H1 (cell line): ENCODE data around the gene CLNS1A. TPM values are rescaled to one million over a fixed set of nuclear protein-coding genes. Genes with fewer than 3 reads are reported as not detected.

Experiments
- CHD2 ChIP-seq: IDR thresholded peaks from 2 replicates; pipeline ENCODE4 v1.6.1; 2012; ENCODE audit warnings: low read length, improper control_type of control experiment
- HDAC2 ChIP-seq, 2 experiments: fragments of 300-600 bp in 1 of 2; sonication (generic) in 1 of 2; IDR thresholded peaks; 2 replicates each; pipeline ENCODE4 v1.6.1; 2011 to 2012; ENCODE audit warnings: low read depth in 2 of 2, low read length in 2 of 2, mild to moderate bottlenecking in 2 of 2, moderate library complexity in 2 of 2, borderline replicate concordance in 1 of 2, inconsistent platforms in 1 of 2
- KDM4A ChIP-seq: IDR thresholded peaks from one replicate; pipeline ENCODE4 v1.7.1; 2012; ENCODE audit warnings: low read depth, mild to moderate bottlenecking, moderate library complexity, low read length, inconsistent platforms; ENCODE audit not compliant: severe bottlenecking
- MAFK ChIP-seq: IDR thresholded peaks from 2 replicates; pipeline ENCODE4 v1.6.1; 2012; ENCODE audit warnings: low read depth, mild to moderate bottlenecking, improper control_type of control experiment, low read length
- POLR2A ChIP-seq, 2 experiments: IDR thresholded peaks; 1 replicate in 1 of 2; 2 replicates in 1 of 2; pipeline ENCODE4 v1.6.1; 2011; ENCODE audit warnings: low read depth in 2 of 2, low read length in 2 of 2, mild to moderate bottlenecking in 2 of 2; ENCODE audit errors: control extremely low read depth in 1 of 2
- TAF1 ChIP-seq: IDR thresholded peaks from 2 replicates; pipeline ENCODE4 v1.6.1; 2011; ENCODE audit warnings: mild to moderate bottlenecking, low read depth, low read length
- TCF12 ChIP-seq: IDR thresholded peaks from 2 replicates; pipeline ENCODE4 v1.6.1; 2011; ENCODE audit warnings: low read depth, mild to moderate bottlenecking, low read length
- TEAD4 ChIP-seq: IDR thresholded peaks from 2 replicates; pipeline ENCODE4 v1.6.1; 2012; ENCODE audit warnings: low read depth, low read length, inconsistent platforms, mixed read lengths
- polyA plus RNA-seq, 7 experiments: library from polyadenylated mRNA; depleted of rRNA in 3 of 7; stranded (reverse) in 5 of 7; unstranded in 2 of 7; fragments of >200 nt in 5 of 7; fragments of 200-250 nt in 2 of 7; gene quantifications; 1 replicate in 5 of 7; 2 replicates in 1 of 7; 4 replicates in 1 of 7; pipeline versions ENCODE4 v1.2.1 to v1.2.3, GENCODE V29; 2011 to 2013; ENCODE audit warnings: missing spikeins in 2 of 7, mixed read lengths in 2 of 7
- total RNA-seq: library from RNA; stranded (reverse); fragmentation: NEBNext Ultra II Directional; extraction: Animal tissue kit (Norgen Biotek cat#: 25700); gene quantifications from 2 replicates; pipeline ENCODE4 v1.2.1, GENCODE V29; 2021
- TF ChIP-seq, protein P1 (sequence below): fragments of 300-600 bp; sonication (generic); IDR thresholded peaks from 2 replicates; pipeline ENCODE4 v1.7.1; 2012; ENCODE audit warnings: low read length, moderate library complexity, mild to moderate bottlenecking, inconsistent platforms; ENCODE audit not compliant: insufficient replicate concordance
- TF ChIP-seq, protein P2 (sequence below): IDR thresholded peaks from 2 replicates; pipeline ENCODE4 v1.6.1; 2012; ENCODE audit warnings: inconsistent platforms

CLNS1A gene
- total and polyA plus RNA-seq, 2 of the 8 experiments (the other 6 are each of a cell fraction or from before 2014, with no cell fraction given), result 136 to 177 TPM

DNA sequence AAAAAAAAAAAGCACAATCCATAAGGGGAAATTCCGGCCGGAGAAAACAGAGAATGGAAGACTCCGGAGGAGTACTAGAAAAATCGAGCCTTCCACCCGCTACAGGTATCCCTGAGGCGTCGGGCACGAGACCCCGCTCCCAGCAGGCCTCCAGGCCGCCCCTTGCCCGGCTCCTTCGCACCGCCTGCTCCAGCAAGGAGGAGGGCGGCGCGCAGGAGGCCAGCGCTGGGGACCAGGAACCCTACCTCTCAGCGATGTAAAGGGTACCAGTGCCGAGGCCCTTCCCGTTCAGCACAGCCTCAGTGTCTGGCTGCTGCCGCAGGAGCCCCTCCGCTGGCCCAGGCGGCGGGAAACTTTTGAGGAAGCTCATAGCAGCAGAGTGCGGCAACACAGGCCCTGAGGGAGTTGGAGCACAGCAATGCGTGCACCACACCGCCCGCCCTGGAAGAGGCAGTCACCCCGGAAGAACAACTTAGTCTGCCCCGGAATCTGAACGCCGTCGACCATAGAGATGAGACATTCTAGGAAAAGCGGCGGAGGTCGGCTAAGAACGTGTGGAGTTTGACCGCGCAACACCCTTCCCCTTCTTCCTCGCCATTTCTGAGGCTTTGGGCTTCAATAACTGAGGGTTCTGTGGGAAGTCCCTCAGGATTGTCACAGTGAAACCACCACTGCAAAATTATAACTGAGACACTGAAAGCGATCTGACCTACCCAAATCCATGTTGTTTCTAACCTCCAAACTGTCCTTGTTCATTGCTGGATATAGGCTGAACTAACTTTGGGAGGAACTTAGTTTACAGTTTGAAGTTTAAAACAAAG, at the start of gene CLNS1A (continued):
- TF ChIP-seq, protein P1, sequence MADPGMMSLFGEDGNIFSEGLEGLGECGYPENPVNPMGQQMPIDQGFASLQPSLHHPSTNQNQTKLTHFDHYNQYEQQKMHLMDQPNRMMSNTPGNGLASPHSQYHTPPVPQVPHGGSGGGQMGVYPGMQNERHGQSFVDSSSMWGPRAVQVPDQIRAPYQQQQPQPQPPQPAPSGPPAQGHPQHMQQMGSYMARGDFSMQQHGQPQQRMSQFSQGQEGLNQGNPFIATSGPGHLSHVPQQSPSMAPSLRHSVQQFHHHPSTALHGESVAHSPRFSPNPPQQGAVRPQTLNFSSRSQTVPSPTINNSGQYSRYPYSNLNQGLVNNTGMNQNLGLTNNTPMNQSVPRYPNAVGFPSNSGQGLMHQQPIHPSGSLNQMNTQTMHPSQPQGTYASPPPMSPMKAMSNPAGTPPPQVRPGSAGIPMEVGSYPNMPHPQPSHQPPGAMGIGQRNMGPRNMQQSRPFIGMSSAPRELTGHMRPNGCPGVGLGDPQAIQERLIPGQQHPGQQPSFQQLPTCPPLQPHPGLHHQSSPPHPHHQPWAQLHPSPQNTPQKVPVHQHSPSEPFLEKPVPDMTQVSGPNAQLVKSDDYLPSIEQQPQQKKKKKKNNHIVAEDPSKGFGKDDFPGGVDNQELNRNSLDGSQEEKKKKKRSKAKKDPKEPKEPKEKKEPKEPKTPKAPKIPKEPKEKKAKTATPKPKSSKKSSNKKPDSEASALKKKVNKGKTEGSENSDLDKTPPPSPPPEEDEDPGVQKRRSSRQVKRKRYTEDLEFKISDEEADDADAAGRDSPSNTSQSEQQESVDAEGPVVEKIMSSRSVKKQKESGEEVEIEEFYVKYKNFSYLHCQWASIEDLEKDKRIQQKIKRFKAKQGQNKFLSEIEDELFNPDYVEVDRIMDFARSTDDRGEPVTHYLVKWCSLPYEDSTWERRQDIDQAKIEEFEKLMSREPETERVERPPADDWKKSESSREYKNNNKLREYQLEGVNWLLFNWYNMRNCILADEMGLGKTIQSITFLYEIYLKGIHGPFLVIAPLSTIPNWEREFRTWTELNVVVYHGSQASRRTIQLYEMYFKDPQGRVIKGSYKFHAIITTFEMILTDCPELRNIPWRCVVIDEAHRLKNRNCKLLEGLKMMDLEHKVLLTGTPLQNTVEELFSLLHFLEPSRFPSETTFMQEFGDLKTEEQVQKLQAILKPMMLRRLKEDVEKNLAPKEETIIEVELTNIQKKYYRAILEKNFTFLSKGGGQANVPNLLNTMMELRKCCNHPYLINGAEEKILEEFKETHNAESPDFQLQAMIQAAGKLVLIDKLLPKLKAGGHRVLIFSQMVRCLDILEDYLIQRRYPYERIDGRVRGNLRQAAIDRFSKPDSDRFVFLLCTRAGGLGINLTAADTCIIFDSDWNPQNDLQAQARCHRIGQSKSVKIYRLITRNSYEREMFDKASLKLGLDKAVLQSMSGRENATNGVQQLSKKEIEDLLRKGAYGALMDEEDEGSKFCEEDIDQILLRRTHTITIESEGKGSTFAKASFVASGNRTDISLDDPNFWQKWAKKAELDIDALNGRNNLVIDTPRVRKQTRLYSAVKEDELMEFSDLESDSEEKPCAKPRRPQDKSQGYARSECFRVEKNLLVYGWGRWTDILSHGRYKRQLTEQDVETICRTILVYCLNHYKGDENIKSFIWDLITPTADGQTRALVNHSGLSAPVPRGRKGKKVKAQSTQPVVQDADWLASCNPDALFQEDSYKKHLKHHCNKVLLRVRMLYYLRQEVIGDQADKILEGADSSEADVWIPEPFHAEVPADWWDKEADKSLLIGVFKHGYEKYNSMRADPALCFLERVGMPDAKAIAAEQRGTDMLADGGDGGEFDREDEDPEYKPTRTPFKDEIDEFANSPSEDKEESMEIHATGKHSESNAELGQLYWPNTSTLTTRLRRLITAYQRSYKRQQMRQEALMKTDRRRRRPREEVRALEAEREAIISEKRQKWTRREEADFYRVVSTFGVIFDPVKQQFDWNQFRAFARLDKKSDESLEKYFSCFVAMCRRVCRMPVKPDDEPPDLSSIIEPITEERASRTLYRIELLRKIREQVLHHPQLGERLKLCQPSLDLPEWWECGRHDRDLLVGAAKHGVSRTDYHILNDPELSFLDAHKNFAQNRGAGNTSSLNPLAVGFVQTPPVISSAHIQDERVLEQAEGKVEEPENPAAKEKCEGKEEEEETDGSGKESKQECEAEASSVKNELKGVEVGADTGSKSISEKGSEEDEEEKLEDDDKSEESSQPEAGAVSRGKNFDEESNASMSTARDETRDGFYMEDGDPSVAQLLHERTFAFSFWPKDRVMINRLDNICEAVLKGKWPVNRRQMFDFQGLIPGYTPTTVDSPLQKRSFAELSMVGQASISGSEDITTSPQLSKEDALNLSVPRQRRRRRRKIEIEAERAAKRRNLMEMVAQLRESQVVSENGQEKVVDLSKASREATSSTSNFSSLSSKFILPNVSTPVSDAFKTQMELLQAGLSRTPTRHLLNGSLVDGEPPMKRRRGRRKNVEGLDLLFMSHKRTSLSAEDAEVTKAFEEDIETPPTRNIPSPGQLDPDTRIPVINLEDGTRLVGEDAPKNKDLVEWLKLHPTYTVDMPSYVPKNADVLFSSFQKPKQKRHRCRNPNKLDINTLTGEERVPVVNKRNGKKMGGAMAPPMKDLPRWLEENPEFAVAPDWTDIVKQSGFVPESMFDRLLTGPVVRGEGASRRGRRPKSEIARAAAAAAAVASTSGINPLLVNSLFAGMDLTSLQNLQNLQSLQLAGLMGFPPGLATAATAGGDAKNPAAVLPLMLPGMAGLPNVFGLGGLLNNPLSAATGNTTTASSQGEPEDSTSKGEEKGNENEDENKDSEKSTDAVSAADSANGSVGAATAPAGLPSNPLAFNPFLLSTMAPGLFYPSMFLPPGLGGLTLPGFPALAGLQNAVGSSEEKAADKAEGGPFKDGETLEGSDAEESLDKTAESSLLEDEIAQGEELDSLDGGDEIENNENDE, result no peak
- TF ChIP-seq HDAC2 (IDR thresholded peaks at IDR 0.05; ENCODE audit: borderline replicate concordance in 1 of 2, low read depth in 2 of 2, low read length in 2 of 2) (no peak), MAFK (no peak), POLR2A (IDR thresholded peaks at IDR 0.05; ENCODE audit: control extremely low read depth in 1 of 2, low read depth in 2 of 2, low read length in 2 of 2) (peak; percentile 81 to 95), CHD2 (peak; percentile 74), KDM4A (peak; percentile 93), TEAD4 (no peak; the same call in 1 of the 2 replicates), TCF12 (no peak), TAF1 (peak; percentile 99)
- TF ChIP-seq, protein P2, sequence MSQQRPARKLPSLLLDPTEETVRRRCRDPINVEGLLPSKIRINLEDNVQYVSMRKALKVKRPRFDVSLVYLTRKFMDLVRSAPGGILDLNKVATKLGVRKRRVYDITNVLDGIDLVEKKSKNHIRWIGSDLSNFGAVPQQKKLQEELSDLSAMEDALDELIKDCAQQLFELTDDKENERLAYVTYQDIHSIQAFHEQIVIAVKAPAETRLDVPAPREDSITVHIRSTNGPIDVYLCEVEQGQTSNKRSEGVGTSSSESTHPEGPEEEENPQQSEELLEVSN, result peak; percentile 76
